22Rv1 (cell line): ENCODE results near the gene NEUROD2.

Experiments used
- H3K27ac ChIP-seq: fragments of 450-650 bp; 2 replicates; pipeline ENCODE4 v1.5.1; 2017
- CTCF ChIP-seq: fragments of 450-650 bp; IDR thresholded peaks from 2 replicates; pipeline ENCODE4 v1.5.1; 2017; ENCODE audit warnings: mild to moderate bottlenecking
- ZFX ChIP-seq: fragments of 450-650 bp; IDR thresholded peaks from 2 replicates; pipeline ENCODE4 v1.6.1; 2017; ENCODE audit warnings: antibody characterized with exemption, borderline replicate concordance

The NEUROD2 gene

GRCh38 chr17:39607851-39608130 lies at the start of gene NEUROD2:
NEUROD2 (minus strand) TSS chr17:39607920; CDS start chr17:39606599, 1,321 bp downstream.
- TF ChIP-seq CTCF (no peak), ZFX (no peak)
- H3K27ac ChIP-seq: no peak within 1 kb of the TSS

GRCh38 chr17:39655105-39655504 lies 47.4 kb upstream of the NEUROD2 start:
- TF ChIP-seq ZFX: no peak
- TF ChIP-seq CTCF: no peak
- no peak overlapping the region for H3K27ac ChIP-seq

- TF ChIP-seq CTCF (peak; percentile 97), ZFX (no peak)
- no peak overlapping the region for H3K27ac ChIP-seq
These were observed 46.1 kb upstream of the NEUROD2 start for GRCh38 chr17:39653662-39654331.

- TF ChIP-seq CTCF: no peak
- TF ChIP-seq ZFX: no peak
- peak overlapping the region; percentile 61; the same call in 1 of the 2 replicates for H3K27ac ChIP-seq
These were observed 45.6 kb upstream of the NEUROD2 start for GRCh38 chr17:39653316-39653661.

GRCh38 chr17:39652587-39653315 lies 45.0 kb upstream of the NEUROD2 start:
- TF ChIP-seq ZFX (no peak), CTCF (no peak)
- H3K27ac ChIP-seq: peak overlapping the region; percentile 61

- TF ChIP-seq ZFX (no peak), CTCF (no peak)
- peak overlapping the region; percentile 61 for H3K27ac ChIP-seq
These were observed 44.3 kb upstream of the NEUROD2 start for GRCh38 chr17:39651923-39652586.

GRCh38 chr17:39650121-39650579 lies 42.4 kb upstream of the NEUROD2 start:
- TF ChIP-seq ZFX (no peak), CTCF (no peak)
- no peak overlapping the region for H3K27ac ChIP-seq
